AG20443 (cell line): ENCODE data around the gene ABCB9.
"Not testable (repeated sequence)": the region's sequence is repeated elsewhere in the genome, so short reads cannot be mapped to it uniquely, and the experiment has no call there.

Source experiments
- DNase-seq: peaks from one replicate; pipeline ENCODE4 v3.0.0; 2012; ENCODE audit warnings: low spot score, mixed read lengths

ABCB9 gene

DNA sequence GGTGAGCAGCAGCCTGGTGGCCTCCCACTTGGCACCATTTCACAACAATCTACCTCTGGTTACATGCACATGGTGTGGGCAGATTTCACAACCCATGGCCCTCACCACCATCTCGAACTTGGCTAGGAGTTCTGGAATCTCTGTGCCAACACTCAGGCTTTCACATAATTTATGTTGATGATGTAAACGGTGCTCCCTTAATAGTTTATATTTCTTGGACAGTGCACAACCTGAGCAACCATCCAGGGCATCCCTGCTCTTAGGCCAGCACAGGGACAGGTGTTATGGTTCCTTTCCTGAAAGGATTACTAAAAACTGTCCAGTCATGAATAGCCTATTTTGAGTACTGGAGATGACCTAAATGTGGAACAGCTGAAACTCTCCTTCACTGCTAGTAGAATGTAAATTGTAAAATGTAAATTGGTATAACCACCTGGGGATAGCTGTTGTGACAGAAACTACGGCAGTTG, 28.6 kb downstream of the ABCB9 start:
- no peak for DNase-seq

GRCh38 chr12:122935318-122935717, 30.9 kb downstream of the ABCB9 start:
- DNase-seq = no peak

DNA sequence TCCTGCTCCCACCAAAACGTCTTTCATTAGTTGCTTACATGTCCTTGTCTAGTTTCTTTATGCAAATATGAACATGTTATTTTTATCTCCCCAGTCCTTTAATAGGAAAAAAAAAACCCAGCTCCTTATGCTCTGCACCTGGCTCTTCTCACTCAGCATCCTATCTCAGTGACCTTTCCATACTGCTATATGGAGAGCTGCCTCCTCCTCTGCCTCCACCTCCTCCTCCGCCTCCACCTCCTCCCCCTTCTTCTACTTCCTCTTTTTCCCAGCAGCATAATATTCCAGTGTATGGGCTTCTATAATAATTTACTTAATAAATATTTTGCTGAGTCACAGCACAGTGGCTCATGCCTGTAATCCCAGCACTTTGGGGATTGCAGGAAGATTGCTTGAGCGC, 31.5 kb downstream of the ABCB9 start:
- DNase-seq = no peak

GRCh38 chr12:122932207-122932606, 34.1 kb downstream of the ABCB9 start:
- no peak for DNase-seq

DNA sequence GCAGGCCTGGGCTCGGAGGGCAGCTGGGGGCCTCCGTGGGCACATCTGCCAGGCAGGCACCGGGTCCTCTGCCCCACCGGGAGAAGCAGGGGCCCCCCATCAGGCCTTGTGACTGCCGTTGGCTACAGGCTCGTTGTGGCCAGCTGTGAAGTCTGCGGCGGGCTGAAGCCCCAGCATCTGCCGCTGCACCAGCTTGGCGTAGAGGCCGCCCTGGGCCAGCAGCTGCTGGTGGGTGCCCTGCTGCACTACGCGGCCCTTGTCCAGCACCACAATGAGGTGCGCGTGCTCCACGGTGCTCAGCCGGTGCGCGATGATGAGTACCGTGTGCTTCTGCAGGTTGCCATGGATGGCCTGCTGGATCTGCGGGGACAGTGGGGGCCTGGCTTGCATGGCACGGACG, 36.5 kb downstream of the ABCB9 start:
- DNase-seq = no peak

- no peak for DNase-seq
Observed at GRCh38 chr12:122929148-122929538, 37.1 kb downstream of the ABCB9 start.

- DNase-seq = no peak
Observed at GRCh38 chr12:122928404-122929147, 37.7 kb downstream of the ABCB9 start.

DNA sequence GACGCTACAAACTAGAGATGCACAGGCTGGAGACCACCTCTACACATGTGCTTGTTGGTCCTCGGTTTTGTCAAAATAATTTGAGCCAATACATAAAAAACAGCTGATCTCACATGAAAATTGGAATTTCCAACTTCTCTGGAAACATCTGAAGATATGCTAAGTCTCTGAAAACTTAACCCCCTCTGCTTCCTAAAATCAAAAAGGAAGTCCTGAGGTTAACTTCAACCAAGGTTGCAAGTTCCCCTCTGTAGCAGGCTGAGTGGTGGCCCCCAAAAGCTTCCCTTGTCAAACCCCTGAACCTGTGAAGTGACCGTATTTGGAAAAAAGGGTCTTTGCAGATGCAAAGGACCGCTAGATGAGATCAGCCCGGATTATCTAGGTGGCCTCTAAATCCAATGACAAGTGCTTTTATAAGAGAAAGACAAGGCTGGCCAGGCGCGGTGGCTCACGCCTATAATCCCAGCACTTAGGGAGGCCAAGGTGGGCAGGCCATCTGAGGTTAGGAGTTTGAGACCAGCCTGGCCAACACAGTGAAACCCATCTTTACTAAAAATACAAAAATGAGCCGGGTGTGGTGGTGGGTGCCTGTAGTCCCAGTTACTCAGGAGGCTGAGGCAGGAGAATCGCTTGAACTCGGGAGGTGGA, 38.4 kb downstream of the ABCB9 start:
- DNase-seq = no peak

GRCh38 chr12:122921917-122922316, 44.3 kb downstream of the ABCB9 start:
- no peak for DNase-seq

- no peak for DNase-seq
Observed at GRCh38 chr12:122920687-122921086, 45.6 kb downstream of the ABCB9 start.

DNA sequence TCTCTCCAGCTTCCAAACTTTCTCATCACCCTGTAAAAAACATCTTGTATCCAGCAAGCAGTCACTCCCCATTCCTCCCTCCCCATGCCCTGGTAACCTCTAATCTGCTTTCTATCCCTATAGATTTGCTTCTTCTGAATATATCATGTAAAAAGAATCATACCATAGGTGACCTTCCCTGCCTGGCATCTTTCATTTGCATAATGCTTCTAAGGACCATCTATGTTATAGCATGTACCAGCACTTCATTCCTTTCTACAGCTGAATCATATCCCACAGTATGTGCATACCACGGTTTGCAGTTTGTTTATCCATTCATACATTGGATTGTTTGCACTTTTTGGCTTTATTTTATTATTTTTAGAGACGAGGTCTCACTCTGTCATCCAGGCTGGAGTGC, 47.4 kb downstream of the ABCB9 start:
- no peak for DNase-seq

- peak; percentile 68 for DNase-seq
Observed at GRCh38 chr12:122917507-122918121, 48.6 kb downstream of the ABCB9 start.

GRCh38 chr12:122909442-122910288, 56.6 kb downstream of the ABCB9 start:
- DNase-seq = no peak

GRCh38 chr12:122908915-122909314, 57.3 kb downstream of the ABCB9 start:
- no peak for DNase-seq

DNA sequence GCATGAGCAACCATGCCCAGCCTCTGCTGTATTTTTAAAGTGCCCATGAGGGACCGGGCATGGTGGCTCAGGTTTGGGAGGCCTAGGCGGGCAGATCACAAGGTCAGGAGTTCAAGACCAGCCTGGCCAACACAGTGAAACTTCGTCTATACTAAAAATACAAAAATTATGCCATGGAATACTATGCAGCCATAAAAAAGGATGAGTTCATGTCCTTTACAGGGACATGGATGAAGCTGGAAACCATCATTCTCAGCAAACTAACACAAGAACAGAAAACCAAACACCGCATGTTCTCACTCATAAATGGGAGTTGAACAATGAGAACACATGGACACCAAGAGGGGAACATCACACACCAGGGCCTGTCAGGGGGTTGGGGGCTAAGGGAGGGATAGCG, 61.0 kb downstream of the ABCB9 start:
- DNase-seq = not testable (repeated sequence)

DNA sequence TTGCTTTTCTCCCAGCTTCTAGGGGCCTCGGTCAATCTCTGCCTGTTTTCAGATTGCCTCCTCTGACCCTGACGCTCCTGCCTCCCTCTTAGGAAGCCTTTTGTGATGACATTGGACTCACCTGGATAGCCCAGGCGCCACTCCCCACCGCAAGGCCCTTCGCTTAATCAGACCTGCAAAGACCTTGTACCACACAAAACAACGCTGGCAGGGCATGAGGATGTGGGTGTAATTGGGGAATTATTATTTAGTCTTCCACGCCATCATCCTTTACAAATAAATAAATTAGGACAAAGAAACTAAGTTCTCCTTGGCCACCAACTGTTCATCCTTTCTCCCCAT, 62.6 kb downstream of the ABCB9 start:
- no peak for DNase-seq

DNA sequence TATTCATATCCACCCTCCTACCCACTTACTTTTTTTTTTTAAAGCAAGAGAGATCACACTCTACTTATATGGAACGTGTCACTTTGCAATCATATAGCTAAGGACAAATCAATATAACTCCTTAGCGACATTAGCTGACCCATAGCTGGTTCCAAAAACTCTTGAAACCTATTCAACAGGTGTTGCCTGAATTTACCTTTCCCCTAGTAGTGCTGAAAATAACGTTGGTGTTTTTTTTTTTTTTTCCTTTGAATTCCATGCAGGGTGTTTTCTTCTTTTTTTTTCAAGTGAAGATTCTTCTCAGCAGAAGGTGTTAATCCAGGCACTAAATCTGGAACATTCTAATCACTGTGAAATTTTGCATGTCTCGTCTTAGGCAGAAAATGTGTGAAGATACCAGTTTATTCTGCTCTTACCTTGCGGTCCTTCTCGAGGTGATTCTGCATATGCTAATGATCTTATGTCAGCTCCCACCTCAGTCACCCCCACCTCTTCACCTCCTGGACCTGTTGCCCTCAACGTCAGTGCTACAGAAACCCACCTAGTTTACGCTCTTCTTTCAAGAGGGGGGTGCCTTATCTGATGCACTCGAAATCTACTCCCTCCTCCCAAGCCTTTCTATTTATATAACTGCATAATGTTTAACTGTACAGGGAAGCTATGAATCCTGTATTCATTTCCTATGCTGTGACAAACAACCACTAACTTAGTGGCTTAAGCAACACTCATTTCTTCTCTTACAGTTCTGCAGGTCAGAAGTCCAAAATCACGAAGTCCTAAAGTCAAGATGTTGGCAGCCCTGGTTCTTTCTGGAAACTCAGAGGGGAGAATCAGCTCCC, 63.2 kb downstream of the ABCB9 start:
- no peak for DNase-seq

DNA sequence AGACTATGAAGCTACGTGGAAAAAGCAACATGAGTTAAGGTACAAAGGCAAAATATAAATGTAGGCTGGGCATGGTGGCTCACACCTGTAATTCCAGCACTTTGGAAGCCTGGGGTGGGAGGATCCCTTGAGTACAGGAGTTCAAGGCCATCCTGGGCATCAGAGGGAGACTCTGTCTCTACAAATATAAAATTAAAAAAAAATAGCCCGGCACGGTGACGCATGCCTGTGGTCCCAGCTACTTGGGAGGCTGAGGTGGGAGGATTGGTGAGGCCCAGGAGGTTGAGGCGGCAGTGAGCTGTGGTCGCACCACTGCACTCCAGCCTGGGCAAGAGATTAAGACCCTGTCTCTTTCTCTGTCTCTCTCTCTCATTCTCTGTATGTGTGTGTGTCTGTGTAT, 66.4 kb downstream of the ABCB9 start:
- no peak for DNase-seq

GRCh38 chr12:122896662-122897061, 69.6 kb downstream of the ABCB9 start:
- DNase-seq = no peak

DNA sequence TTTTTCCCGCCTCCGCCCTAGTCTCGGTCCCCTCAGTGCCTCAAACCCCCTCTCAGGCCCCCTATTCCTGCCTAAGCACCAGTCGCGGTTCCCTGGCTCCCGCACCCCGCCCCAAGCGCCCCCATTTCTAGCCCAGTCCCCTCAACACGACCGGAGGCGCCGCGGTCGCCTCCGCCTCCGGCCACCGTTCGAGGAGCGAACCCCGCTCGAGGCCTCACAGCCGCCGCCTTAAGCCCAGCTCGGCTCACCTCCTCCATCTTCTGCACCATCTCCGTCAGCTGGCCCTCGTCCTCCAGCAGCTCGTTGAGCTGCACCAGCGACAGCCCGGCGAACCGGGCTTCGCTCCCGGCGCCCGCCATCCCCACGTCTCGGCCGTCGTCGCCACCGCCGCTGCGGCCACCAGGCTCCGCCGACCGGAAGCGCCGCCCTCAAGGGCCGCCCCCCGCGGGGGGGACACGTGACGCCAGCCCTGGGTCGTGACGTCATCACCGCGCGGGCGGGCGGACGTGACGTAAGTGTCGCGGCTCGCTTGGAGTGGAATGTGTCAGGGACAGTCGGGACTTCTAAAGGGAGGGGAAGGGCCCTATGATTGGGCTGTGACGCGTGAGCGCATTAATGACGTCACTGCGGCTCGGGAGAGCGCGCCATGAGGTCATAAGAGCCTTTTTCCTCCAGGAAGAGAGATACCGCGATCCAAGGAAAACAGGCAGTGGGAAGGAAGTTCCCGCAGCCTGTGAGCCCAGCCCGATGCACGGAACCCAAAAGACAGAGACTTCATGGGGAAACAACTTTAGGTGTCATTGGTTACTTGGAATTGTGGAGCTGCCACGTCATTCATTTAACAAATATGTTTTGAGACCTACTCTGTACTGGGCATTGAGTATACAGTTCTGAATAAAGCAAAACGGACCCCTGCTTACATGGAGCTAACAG, 70.3 kb downstream of the ABCB9 start, which contains the start of gene VPS37B:
Gene VPS37B (minus strand): TSS at position 421 of the 933 bp plus-strand sequence. CDS start 62 bp downstream, at position 359.
- peak; percentile 97 for DNase-seq
